ENCODE measurements around the gene SHISAL2B. TPM values are rescaled to one million over a fixed set of nuclear protein-coding genes. Genes with fewer than 3 reads are reported as not detected.
"Not testable (repeated sequence)": the region's sequence is repeated elsewhere in the genome, so short reads cannot be mapped to it uniquely, and the experiment has no call there.

The SHISAL2B gene
- polyA plus RNA-seq (ENCODE audit: insufficient read depth in 1 of 5, insufficient read length in 5 of 5, low replicate concordance in 1 of 5) = 10 to 100 TPM in 2 of 5 donors, 1 to 10 TPM in 3; 7.8 to 15.4 (median 9.3) TPM
- long read RNA-seq, donor 1, transcript SHISAL2B-201 (3 exons, 847 nt) = major isoform, 5 of 7 reads
- long read RNA-seq, donor 1, partial matches to known transcripts = 0 of 7 reads
- long read RNA-seq, donor 1, other reads (novel, unspliced or antisense) = 0 of 7 reads
- long read RNA-seq, donor 2, transcript SHISAL2B-201 (3 exons, 847 nt) = major isoform, 5 of 9 reads
- long read RNA-seq, donor 2, partial matches to known transcripts = 0 of 9 reads
- long read RNA-seq, donor 2, other reads (novel, unspliced or antisense) = 0 of 9 reads
- long read RNA-seq, donor 3, partial matches to known transcripts = 0 of 4 reads
- long read RNA-seq, donor 3, other reads (novel, unspliced or antisense) = 0 of 4 reads
- long read RNA-seq, donor 4, partial matches to known transcripts = 0 of 2 reads
- long read RNA-seq, donor 4, other reads (novel, unspliced or antisense) = 0 of 2 reads
- long read RNA-seq, donor 5, transcript SHISAL2B-201 (3 exons, 847 nt) = major isoform, 7 of 11 reads
- long read RNA-seq, donor 5, partial matches to known transcripts = 0 of 11 reads
- long read RNA-seq, donor 5, other reads (novel, unspliced or antisense) = 0 of 11 reads
- long read RNA-seq, donor 6, transcript SHISAL2B-201 (3 exons, 847 nt) = major isoform, 5 of 259 reads
- long read RNA-seq, donor 6, partial matches to known transcripts = 126 of 259 reads
- long read RNA-seq, donor 6, other reads (novel, unspliced or antisense) = 126 of 259 reads
- long read RNA-seq, donor 7, partial matches to known transcripts = 0 of 5 reads
- long read RNA-seq, donor 7, other reads (novel, unspliced or antisense) = 0 of 5 reads
- long read RNA-seq, donor 8, partial matches to known transcripts = 0 of 7 reads
- long read RNA-seq, donor 8, other reads (novel, unspliced or antisense) = 0 of 7 reads

GRCh38 chr5:64690417-64691151, at the start of gene SHISAL2B:
TSS of gene SHISAL2B (plus strand) at chr5:64690503. CDS start at chr5:64690624, 121 bp downstream.
- peak; percentile 53 to 69 for DNase-seq

GRCh38 chr5:64644831-64645230, 45.5 kb upstream of the SHISAL2B start:
- DNase-seq = peak in 1 of 2 donors; percentile 37

- no peak for DNase-seq
These were observed 44.1 kb upstream of the SHISAL2B start for GRCh38 chr5:64646169-64646568.

GRCh38 chr5:64649512-64649911, 40.8 kb upstream of the SHISAL2B start:
- no peak for DNase-seq

GRCh38 chr5:64653766-64654560, 36.3 kb upstream of the SHISAL2B start:
- DNase-seq = no peak

- DNase-seq = no peak
These were observed 35.8 kb upstream of the SHISAL2B start for GRCh38 chr5:64654561-64654938.

GRCh38 chr5:64655596-64655995, 34.7 kb upstream of the SHISAL2B start:
- DNase-seq = no peak

- DNase-seq = peak; percentile 65 to 77
These were observed 31.0 kb upstream of the SHISAL2B start for GRCh38 chr5:64659289-64659688.

- DNase-seq = not testable (repeated sequence)
These were observed 27.1 kb upstream of the SHISAL2B start for GRCh38 chr5:64663181-64663580.

- DNase-seq = no peak
These were observed 25.1 kb upstream of the SHISAL2B start for GRCh38 chr5:64665243-64665642.

GRCh38 chr5:64666078-64666477, 24.2 kb upstream of the SHISAL2B start:
- DNase-seq = no peak

GRCh38 chr5:64667068-64667467, 23.2 kb upstream of the SHISAL2B start:
- DNase-seq = no peak

- no peak for DNase-seq
These were observed 20.0 kb upstream of the SHISAL2B start for GRCh38 chr5:64670277-64670676.

GRCh38 chr5:64671678-64672077, 18.6 kb upstream of the SHISAL2B start:
- no peak for DNase-seq

GRCh38 chr5:64678374-64678773, 11.9 kb upstream of the SHISAL2B start:
- DNase-seq = no peak

GRCh38 chr5:64680289-64680688, 10.0 kb upstream of the SHISAL2B start:
- DNase-seq = no peak

- no peak for DNase-seq
These were observed 7.7 kb upstream of the SHISAL2B start for GRCh38 chr5:64682608-64683007.

GRCh38 chr5:64685866-64686265, 4.4 kb upstream of the SHISAL2B start:
- DNase-seq = no peak

GRCh38 chr5:64688391-64688790, 1.9 kb upstream of the SHISAL2B start:
- DNase-seq = peak; percentile 81 to 83

- DNase-seq = no peak
These were observed 1.3 kb upstream of the SHISAL2B start for GRCh38 chr5:64688965-64689364.

- DNase-seq = no peak
These were observed 243 bp upstream of the SHISAL2B start for GRCh38 chr5:64690104-64690416.
